HG02973 (cell line): ENCODE results near the gene MRPS34.
"Not testable (repeated sequence)": the region's sequence is repeated elsewhere in the genome, so short reads cannot be mapped to it uniquely, and the experiment has no call there.

Experiments used
- ATAC-seq: cut with Tn5 transposase; IDR thresholded peaks from one replicate; pipeline ENCODE4 v1.9.1; 2021; ENCODE audit warnings: moderate library complexity; ENCODE audit not compliant: unreplicated experiment

MRPS34 gene

DNA sequence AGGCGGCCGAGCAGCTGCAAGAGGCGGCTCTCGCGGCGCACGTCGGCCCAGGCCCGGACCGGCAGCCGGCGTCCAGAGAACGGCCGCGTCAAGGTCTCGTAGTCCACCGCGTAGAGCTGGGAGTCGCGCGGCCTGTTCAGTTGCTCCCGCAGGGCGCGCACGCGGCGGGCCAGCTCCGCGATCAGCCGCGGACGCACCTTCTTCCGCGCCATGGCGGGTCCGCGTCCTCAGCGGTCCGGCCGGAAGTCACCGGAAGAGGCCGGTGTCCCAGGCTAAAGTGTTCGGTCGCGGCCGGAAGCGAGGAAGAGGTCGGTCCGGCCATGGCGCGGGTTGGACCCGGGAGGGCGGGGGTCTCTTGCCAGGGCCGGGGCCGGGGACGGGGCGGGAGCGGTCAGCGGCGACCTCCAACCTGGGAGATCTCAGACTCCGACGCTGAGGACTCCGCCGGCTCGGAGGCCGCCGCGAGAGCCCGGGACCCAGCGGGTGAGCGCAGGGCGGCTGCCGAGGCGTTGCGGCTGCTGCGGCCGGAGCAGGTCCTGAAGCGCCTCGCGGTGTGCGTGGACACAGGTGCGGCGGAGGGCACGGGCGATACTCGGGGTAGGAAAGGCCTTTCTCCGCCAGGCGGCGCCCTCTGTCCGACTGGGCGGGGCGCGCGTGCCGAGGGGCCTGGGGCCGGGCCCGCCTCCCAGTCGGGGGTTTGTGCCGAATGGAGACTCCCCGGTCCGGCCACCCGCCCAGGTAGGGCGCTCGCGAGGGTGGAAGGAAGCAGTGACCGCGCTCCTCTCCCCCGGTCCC lies at the start of gene MRPS34:
Gene MRPS34 (minus strand): TSS at position 227 of the 795 bp plus-strand sequence. CDS start 15 bp downstream, at position 212.
- peak; percentile 34 for ATAC-seq

DNA sequence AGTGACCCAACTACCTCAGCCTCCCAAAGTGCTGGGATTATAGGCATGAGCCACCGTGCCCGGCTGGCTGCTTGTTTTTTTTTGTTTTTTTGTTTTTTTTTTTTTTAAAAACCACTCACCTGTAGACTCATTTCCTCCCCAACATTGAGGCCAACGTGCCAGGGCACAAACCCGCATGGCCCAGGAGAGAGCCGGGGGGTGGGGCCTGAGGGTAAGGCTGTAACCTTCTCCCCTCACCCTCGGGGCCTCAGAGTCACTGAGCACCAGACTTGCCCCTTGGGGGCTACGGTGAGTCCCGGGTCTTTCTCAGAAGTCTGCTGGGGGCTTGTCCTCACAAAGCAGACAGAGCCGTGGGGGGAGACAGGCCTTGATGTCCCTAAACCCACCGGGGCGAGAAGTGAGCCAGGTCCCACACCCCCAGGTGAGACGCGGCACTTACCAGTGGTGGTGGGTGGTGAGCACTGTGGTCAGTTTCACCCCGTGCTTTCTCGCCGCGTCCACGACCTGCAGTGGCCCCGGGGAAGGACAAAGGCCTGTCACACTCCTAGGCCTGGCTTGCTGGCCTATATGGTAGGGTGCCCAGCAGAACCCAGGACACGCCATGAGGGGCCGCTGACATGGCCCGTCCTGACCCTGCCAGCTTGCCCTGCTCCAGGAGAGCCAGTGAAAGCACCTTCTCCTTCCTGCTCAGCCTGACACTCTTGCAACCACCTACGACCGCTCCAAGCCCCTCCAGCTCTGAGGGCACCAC lies 49.1 kb upstream of the MRPS34 start:
- no peak for ATAC-seq

DNA sequence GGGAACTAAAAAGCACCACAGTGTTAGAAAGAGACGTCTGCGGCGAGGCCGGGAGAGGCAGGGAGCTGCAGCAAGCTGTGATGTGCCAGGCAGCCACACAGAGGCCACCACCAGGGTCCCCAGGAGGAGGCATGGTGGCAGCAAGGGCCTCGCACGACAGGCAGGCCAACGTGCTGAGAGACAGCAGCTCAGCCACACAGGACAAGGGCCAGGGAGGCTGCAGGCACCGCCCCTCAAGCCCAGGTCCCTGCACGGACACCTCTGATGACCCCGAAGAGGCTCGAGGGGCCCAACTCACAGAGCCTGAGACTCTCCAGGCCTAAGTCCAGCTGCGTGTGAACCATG lies 48.0 kb upstream of the MRPS34 start:
- ATAC-seq, result no peak

DNA sequence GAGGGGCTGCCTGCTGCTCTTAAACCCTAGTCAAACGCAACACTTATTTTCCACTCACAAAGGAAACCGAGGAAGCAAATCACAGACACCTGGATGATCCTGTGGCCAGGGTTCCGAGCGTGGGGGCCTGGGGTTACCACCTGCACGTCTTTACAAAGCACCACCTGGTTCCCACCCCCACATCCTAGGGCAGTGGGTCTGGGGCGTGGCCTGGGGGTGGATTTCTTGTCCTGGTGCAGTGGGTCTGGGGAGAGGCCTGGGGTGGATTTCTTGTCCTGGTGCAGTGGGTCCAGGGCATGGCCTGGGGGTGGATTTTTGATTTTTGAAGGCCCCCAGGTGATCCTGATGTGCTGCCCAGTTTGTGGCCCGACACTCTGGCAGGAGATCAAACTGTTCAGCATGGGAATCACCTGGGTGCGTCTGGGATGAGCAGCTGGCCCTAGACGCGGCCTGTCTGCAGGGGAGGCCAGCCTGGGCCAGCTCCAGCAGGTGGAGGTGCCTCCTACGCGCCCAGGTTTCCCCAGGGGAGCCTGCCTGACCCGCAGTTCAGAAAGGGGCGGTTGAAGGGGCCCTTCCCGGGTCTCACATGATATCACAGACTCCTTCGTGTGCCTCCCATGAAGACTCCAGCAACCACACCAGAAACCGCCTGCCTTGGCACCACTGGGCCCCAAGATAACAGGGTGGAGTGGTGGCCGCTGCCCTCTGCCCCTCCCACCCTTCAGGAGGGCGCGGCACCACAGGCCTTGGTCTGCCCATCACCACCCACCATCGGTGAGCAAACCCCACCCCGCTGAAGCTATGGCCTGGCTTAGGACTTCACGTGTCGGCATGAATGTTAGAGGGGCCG lies 47.4 kb upstream of the MRPS34 start:
- ATAC-seq, result no peak

DNA sequence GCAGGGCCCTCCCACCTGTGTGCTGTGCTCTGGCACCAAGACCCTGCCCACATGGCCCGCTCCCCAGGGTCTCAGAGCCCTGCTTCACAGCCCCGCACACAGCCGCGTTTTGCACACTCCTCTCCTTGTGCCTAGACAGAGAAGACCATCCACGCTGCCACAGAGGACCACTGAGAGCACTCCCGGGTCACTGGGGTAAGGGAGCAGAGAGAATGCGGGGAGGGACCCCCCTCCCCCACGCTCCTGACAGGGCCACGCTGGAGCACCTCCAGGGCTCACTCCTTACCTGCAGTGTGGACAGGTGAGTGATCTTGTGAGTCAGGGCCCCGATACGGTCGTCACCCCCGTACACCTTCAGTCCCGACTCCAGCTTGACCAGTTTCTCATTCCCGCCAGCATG lies 46.7 kb upstream of the MRPS34 start:
- no peak for ATAC-seq

DNA sequence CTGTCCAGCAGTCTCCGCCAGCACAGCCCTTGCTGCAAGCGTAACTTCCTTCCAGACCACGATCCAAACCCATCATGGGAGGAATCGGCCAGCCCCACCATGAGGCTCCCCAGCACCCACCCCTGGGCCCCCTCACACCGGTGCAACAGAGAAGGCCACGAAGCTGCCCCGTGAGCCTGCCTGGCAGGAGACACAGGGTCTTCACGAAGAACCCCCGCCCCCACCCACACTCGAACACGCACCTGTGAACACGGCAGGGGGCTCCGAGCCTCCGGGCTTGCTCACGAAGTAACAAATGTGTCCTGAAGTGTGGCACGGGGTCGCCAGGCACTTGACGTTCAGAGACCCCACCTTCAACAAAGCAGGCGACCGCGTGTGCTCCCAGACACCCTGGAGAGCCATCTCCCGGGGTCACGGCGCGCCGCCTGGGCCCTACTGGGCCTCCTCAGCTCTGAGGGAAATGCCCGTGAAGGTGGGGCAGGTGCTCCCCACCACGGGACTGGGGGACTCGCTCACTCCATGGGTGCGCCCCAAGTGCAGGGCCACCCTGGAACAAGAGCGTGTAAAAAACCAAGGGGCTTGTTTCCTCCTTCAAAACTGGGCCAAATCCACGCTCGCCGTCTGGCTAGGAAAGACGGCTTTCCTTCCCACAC lies 46.1 kb upstream of the MRPS34 start:
- ATAC-seq, result no peak

DNA sequence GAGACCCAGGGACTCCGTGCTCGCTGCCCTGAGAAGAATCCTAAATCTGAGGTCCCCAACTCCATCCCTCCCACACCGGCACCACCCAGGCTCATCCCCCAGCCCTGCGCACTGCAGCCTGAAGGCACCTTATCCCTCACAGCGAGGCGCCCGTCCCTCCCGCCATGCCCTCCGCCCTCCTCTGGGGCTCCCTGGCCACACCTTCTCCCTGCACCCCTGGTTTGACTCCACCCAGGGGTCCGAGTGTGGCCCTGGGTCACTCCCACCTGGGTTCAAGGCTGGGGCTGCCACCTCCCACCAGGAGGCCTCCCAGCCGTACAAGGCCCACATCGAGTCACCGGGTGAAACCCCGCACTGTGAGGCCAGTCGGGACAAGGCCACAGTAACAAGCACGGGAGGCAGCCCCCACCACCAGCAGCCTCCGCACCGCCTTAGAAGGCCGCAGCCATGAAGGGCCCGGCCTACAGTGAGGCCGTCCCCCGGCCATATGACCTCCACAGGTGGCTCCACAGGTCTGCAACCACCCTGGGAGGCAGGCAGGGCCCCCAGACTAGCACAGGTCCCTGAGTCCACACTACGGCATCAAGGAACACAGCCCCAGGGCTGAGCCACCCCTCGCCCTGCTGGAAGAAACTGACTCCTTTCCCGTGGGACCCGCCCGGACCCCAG lies 45.4 kb upstream of the MRPS34 start:
- ATAC-seq, result no peak

DNA sequence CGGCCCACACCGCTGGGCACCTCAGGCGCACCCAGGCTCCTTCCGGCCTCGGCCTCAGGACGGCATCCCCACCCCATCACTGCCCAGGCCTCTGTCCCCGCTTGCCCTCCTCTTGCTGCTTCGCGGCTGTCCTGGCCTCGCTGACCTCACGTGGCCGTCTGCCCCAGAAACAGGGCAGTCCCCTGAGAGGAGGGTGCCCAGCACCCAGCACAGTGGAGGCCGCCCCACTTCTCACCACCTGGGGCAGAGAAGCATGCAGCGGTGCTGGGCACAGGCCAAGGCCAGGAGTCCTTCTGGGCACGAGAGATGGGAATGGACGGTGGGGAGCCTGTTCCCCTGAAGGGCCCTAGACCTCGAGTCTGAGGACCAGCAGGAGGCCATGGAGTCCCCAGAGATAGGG lies 44.8 kb upstream of the MRPS34 start:
- no peak for ATAC-seq

DNA sequence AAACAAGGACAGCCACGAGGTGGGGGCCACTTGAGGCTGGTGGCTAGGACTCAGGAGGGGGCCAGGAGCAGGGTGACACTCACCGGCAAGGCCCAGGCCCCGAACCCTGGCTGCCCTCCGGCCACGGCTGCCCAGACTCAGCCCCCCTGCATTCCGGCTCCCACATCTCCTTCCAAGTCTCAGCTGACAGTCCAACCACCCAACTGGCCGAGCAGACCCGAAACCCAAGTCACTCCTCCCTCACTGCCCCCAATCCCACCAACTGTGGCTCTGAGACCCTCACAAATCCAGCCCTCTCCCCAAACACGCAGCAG lies 44.3 kb upstream of the MRPS34 start:
- ATAC-seq, result no peak

DNA sequence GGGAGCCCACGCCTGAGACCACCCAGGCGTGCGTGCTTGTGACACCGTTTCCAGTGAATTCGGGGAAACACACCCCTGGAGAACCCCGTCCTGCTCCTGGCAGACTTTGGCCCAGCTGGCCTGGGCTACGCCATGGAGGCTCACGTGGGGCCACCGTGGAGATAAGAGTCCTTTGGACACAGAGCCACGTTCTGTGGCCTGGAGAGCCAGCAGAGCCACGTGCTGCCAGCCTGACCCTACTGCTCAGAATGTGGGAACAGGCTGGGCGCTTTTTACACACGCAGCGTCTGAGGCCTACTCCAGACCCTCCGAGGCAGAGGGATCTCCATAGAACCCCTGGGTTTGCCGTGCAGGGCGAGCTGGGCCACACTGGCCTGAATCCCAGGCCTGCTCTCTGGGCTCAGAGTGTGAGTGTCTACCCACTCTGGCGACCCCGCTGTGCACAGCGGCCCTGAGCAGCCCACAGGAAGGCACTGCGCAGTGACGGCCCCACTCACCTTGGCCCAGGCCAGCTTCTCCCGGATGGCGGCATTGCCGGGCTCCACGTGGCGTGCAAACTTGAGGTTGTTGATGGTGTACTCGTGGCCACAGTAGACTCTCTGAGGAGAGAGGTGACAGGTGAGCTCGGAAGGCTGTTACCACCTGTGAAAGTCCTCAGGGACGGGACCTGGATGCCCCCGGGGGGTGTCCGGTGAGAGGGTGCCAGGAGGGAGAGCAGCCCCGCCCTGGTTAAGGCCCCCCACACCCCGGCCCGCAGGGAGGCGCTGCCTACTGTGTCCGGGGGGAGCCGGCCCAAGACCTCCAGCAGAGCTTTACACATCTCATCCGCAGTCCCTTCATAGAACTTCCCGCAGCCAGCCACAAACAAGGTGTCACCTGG lies 43.7 kb upstream of the MRPS34 start:
- ATAC-seq, result no peak

DNA sequence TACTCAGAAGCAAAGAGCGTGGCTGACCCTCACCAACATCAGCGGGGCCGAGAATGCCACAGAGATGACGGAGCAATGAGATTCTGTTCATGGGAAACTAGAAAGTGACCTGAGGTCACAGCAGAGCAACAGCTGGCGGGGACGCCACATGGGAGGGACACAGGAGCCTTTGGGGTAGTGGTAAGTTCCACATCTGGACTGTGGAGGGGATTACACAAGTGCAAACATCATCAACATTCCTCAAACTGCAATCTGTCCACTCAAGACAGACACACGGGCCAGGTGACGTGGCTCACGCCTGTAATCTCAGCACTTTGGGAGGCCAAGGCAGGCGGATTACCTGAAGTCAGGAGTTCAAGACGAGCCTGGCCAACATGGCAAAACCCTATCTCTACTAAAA lies 42.5 kb upstream of the MRPS34 start:
- no peak for ATAC-seq

DNA sequence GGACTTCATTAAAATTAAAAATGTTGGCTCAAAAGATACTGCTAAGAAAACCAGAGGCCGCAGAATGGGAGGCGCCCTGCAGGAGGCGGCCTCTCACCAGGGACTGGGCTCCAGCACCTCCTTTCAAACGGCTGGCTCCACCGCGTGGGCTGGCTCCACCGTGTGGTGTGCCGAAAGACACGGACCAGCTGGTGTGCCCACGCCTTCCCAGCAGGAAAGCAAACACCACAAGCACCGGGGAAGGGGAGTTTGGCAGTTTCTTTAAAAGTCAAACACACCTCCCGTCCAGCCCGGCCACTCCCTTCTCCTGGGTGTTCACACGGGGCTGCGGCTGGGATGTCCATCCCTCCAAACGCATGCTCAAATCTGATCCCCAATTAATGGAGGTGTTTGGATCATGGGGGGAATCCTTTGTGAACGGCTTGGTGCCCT lies 39.8 kb upstream of the MRPS34 start:
- ATAC-seq, result no peak

DNA sequence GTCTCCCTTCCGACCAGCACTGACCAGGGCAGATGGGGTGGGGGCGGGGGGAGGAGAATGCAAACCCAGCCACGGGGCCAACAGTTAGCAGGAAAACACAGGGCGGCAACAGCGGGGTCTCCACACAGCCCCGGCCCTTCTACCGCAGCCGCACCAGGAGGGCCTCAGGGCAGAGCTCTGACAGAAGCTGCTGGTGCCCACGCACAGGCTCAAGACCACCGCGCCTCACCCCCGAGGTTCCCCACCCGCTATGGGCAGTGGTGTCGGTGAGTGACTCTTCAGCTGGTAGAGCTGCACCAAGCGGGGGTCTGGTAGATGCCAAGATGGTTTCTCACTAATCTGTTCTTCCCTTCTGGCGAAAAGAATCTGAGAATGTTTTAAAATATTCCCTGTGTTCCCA lies 37.6 kb upstream of the MRPS34 start:
- ATAC-seq, result no peak

DNA sequence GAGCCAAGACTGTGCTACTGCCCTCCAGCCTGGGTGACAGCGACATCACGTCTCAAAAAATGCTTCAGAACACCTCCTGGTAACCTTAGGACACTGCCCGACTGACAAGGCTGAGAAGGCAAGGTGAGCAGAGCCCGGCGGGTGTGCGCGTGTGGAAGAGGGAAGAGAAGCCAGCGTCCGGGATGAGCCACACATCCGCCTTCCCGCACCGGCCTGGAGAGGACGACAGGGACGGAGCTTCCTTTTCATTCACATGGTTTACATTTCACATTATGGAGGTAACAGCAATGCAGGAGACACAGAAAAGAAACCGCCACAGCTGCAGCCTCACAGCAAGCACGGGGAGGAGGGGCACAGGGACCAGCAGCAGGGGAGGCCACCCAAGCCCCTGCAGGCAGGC lies 37.2 kb upstream of the MRPS34 start:
- ATAC-seq, result no peak

DNA sequence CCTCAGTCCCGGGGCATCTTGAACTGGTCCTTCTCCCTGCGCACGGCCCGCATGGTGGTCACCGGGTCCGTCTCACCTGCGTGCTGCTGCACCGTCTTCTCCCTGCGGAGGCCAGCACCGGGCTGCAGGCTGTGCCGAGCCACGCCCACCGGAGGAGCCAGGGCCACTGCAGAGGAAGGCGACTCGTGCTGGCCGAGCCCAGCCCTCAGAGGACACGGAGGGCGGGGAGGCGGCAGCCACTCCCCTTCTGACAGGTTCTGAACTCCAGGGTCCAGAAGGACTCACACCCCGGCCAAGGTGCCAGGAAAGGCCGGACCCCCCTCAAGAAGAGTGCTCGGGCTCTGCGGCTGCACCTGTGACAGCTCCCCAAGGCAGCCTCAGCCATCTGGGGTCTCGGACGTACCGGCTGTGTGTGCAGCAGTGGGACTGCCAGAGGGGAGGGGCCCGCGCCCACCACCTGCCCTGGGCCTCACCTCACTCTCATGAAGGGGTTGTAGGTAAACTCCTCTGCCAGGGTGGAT lies 36.4 kb upstream of the MRPS34 start:
- no peak for ATAC-seq

DNA sequence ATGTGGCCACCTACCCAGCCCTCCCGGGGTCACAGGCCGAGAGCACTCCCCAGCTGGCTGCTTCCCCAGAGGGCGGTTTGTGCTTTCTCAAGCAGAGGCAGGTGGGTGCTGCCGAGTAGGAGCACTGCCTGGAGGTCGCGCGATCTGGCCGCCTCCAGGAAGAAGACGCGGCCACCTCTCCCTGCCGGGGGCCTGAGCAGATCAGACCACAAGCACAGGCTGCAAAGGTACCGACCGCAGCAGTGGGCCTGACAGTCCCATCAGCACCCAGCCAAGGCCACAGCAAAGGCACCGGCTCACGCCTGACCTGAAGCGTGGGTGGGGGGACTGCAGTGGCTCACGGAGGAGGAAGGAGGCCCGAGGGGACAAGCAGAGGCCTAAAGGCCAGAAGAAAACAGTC lies 35.8 kb upstream of the MRPS34 start:
- ATAC-seq, result no peak

DNA sequence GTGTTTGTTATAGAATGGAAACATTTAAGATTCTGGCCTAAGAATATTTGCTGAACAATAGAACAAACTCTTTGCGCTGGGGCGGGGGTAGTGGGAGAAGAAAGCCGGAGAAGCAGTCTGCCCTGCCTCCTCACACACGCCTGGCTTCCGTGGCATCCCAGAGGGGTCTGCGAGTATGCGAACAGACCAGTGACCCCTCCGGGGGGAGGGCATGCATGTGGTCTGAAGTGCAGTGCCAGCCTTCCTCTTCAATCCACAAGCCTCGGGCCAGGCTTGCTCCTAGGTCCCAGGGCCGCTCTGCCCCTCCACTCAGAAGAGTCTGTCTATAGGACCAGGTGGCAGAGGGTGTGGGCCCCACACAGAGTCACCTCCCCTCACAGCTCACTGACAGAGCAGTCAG lies 34.7 kb upstream of the MRPS34 start:
- no peak for ATAC-seq

DNA sequence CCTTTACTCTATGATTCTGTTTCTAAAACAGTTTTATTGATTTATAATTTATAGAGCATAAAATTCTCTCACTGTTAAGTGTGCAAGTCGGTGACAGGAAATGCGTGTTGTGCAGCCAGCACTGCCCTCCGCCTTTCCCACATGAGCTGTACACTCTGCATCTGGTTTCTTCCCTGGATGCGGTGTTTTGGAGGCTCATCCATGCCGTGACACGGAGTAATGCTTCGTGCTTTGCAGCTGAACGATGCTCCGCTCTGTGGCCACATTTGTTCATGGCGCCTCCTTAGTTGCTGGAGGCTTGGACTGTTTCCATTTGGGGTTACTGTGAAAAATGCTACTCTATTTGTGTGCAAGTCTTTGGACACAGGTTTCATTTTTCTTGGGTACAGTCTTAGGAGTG lies 27.8 kb upstream of the MRPS34 start:
- no peak for ATAC-seq

DNA sequence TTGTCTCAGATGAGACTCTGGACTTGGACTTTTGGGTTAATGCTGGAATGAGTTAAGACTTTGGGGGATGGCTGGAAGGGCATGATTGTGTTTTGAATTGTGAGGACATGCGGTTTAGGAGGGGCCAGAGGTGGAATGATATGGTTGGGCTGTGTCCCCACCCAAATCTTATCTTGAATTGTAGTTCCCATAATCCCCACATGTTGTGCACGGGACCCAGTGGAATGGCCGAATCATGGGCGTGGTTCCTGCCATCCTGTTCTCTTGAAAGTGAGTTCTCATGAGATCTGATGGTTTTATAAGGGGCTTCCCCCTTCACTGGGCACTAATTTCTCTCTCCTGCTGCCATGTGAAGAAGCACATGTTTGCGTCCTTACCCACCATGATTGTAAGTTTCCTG lies 26.3 kb upstream of the MRPS34 start:
- ATAC-seq, result not testable (repeated sequence)
